Fibroblast of villous mesenchyme (primary cell): Measurements from ENCODE around the gene PCDHGA4. TPM values are rescaled to one million over a fixed set of nuclear protein-coding genes. Genes with fewer than 3 reads are reported as not detected.

Experiments
- DNase-seq: peaks from one replicate; pipeline ENCODE4 v3.0.0-alpha.2; 2010; ENCODE audit warnings: low read depth
- H3K4me3 ChIP-seq: 2 replicates; pipeline ENCODE4 v1.5.1; 2011; ENCODE audit warnings: low read depth, mild to moderate bottlenecking, low read length
- CTCF ChIP-seq: IDR thresholded peaks from 2 replicates; pipeline ENCODE4 v1.5.1; 2012; ENCODE audit warnings: low read depth, mild to moderate bottlenecking, low read length; ENCODE audit not compliant: insufficient read depth
- total RNA-seq: library from RNA; depleted of rRNA; stranded (reverse); fragments of >200 nt; gene quantifications from 2 replicates; pipeline ENCODE4 v1.2.3, GENCODE V29; 2012

PCDHGA4 gene
- total RNA-seq, 1 donor = 7.3 TPM

- TF ChIP-seq CTCF = no peak
- peak overlapping the region; percentile 3 for H3K4me3 ChIP-seq
- DNase-seq = no peak
These were observed 43.8 kb downstream of the PCDHGA4 start for GRCh38 chr5:141398608-141399007.

- no peak overlapping the region for H3K4me3 ChIP-seq
- TF ChIP-seq CTCF = no peak
- DNase-seq = no peak
These were observed 44.9 kb downstream of the PCDHGA4 start for GRCh38 chr5:141399555-141400258.

- DNase-seq = peak; percentile 37
- H3K4me3 ChIP-seq = peak within 1 kb of the TSS; percentile 43
- TF ChIP-seq CTCF = peak; percentile 42
These were observed 47.9 kb downstream of the PCDHGA4 start, which contains the start of gene PCDHGA9 for GRCh38 chr5:141402553-141403243. Gene PCDHGA9, plus strand, starts transcription at chr5:141402778. Its CDS starts 175 bp downstream, at chr5:141402953.

GRCh38 chr5:141403387-141403786, 48.6 kb downstream of the PCDHGA4 start:
- no peak for TF ChIP-seq CTCF
- no peak for DNase-seq
- H3K4me3 ChIP-seq = no peak overlapping the region

Other genes starting within 250 kb of the PCDHGA4 start
- under 0.01 TPM in 2 replicates for gene PCDHB4, start 233.2 kb upstream of the PCDHGA4 start, total RNA-seq
- gene PCDHB5, start 219.8 kb upstream of the PCDHGA4 start, total RNA-seq = under 0.01 and 0.32 TPM in 2 replicates
- under 0.01 TPM in 2 replicates for gene PCDHB6, start 205.0 kb upstream of the PCDHGA4 start, total RNA-seq
- gene PCDHB7, start 182.4 kb upstream of the PCDHGA4 start, total RNA-seq = under 0.01 and 0.43 TPM in 2 replicates
- under 0.01 TPM in 2 replicates for gene PCDHB8, start 177.2 kb upstream of the PCDHGA4 start, total RNA-seq
- gene PCDHB16, start 172.6 kb upstream of the PCDHGA4 start, total RNA-seq = under 0.01 and 0.32 TPM in 2 replicates
- under 0.01 and 0.64 TPM in 2 replicates for gene PCDHB9, start 167.9 kb upstream of the PCDHGA4 start, total RNA-seq
- gene PCDHB10, start 162.7 kb upstream of the PCDHGA4 start, total RNA-seq = under 0.01 and 0.32 TPM in 2 replicates
- 0.32 TPM in 1 of 2 replicates, not detected in the other for gene PCDHB11, start 155.4 kb upstream of the PCDHGA4 start, total RNA-seq
- under 0.01 TPM in 1 of 2 replicates, not detected in the other for gene PCDHB12, start 146.3 kb upstream of the PCDHGA4 start, total RNA-seq
- under 0.01 and 0.32 TPM in 2 replicates for gene PCDHB13, start 141.1 kb upstream of the PCDHGA4 start, total RNA-seq
- 0.32 and 0.43 TPM in 2 replicates for gene PCDHB14, start 131.7 kb upstream of the PCDHGA4 start, total RNA-seq
- gene PCDHB15, start 109.6 kb upstream of the PCDHGA4 start, total RNA-seq = under 0.01 TPM in 2 replicates
- under 0.01 and 0.64 TPM in 2 replicates for gene SLC25A2, start 51.0 kb upstream of the PCDHGA4 start, total RNA-seq
- 49.3 and 73.0 TPM in 2 replicates for gene TAF7, start 34.2 kb upstream of the PCDHGA4 start, total RNA-seq
- gene PCDHGA1, start 24.5 kb upstream of the PCDHGA4 start, total RNA-seq = 0.64 and 0.86 TPM in 2 replicates
- 2.6 and 3.0 TPM in 2 replicates for gene PCDHGA2, start 16.3 kb upstream of the PCDHGA4 start, total RNA-seq
- gene PCDHGA3, start 11.2 kb upstream of the PCDHGA4 start, total RNA-seq = 3.2 and 4.3 TPM in 2 replicates
- gene PCDHGB1, start 4.9 kb upstream of the PCDHGA4 start, total RNA-seq = 2.2 and 2.3 TPM in 2 replicates
- 2.3 and 2.6 TPM in 2 replicates for gene PCDHGB2, start 5.0 kb downstream of the PCDHGA4 start, total RNA-seq
- 1.3 and 1.9 TPM in 2 replicates for gene PCDHGA5, start 9.1 kb downstream of the PCDHGA4 start, total RNA-seq
- gene PCDHGB3, start 15.2 kb downstream of the PCDHGA4 start, total RNA-seq = 3.9 and 5.2 TPM in 2 replicates
- gene PCDHGA6, start 18.9 kb downstream of the PCDHGA4 start, total RNA-seq = 4.7 and 4.8 TPM in 2 replicates
- 3.5 and 4.5 TPM in 2 replicates for gene PCDHGA7, start 27.7 kb downstream of the PCDHGA4 start, total RNA-seq
- 11.0 and 13.4 TPM in 2 replicates for gene PCDHGB4, start 32.7 kb downstream of the PCDHGA4 start, total RNA-seq
- gene PCDHGA8, start 37.6 kb downstream of the PCDHGA4 start, total RNA-seq = 3.0 and 3.2 TPM in 2 replicates
- gene PCDHGB5, start 42.9 kb downstream of the PCDHGA4 start, total RNA-seq = 23.2 and 25.0 TPM in 2 replicates
- gene PCDHGA9, start 47.8 kb downstream of the PCDHGA4 start, total RNA-seq = 4.7 and 5.2 TPM in 2 replicates
- gene PCDHGB6, start 53.0 kb downstream of the PCDHGA4 start, total RNA-seq = 4.2 and 4.3 TPM in 2 replicates
- gene PCDHGA10, start 58.0 kb downstream of the PCDHGA4 start, total RNA-seq = 11.7 and 12.2 TPM in 2 replicates
- 11.2 and 12.6 TPM in 2 replicates for gene PCDHGB7, start 62.7 kb downstream of the PCDHGA4 start, total RNA-seq
- 11.0 and 15.5 TPM in 2 replicates for gene PCDHGA11, start 66.0 kb downstream of the PCDHGA4 start, total RNA-seq
- 15.5 and 18.7 TPM in 2 replicates for gene PCDHGA12, start 75.5 kb downstream of the PCDHGA4 start, total RNA-seq
- gene PCDHGC3, start 120.9 kb downstream of the PCDHGA4 start, total RNA-seq = 35.4 and 36.3 TPM in 2 replicates
- gene PCDHGC4, start 130.0 kb downstream of the PCDHGA4 start, total RNA-seq = 2.6 and 2.9 TPM in 2 replicates
- gene PCDHGC5, start 134.1 kb downstream of the PCDHGA4 start, total RNA-seq = 2.6 TPM in 2 replicates